ENCODE results near the gene ZNF91.
A peak's percentile ranks its signal among the peaks of the same experiment; 100 is the strongest.
"Not testable (repeated sequence)": the region's sequence is repeated elsewhere in the genome, so short reads cannot be mapped to it uniquely, and the experiment has no call there.

The ZNF91 gene

GRCh38 chr19:23395041-23395721, at the start of gene ZNF91:
TSS of gene ZNF91 (minus strand) at chr19:23395471. CDS start at chr19:23395354, 117 bp downstream.
- peak; percentile 96 for DNase-seq

GRCh38 chr19:23440791-23441190, 45.5 kb upstream of the ZNF91 start:
- DNase-seq, result no peak

GRCh38 chr19:23440207-23440606, 44.9 kb upstream of the ZNF91 start:
- DNase-seq, result no peak

- no peak for DNase-seq
Measured at GRCh38 chr19:23439623-23440022, 44.4 kb upstream of the ZNF91 start.

GRCh38 chr19:23437901-23438300, 42.6 kb upstream of the ZNF91 start:
- DNase-seq, result no peak

- DNase-seq, result no peak
Measured at GRCh38 chr19:23436944-23437343, 41.7 kb upstream of the ZNF91 start.

- DNase-seq, result no peak
Measured at GRCh38 chr19:23436318-23436717, 41.0 kb upstream of the ZNF91 start.

GRCh38 chr19:23420824-23421223, 25.6 kb upstream of the ZNF91 start:
- DNase-seq, result no peak

GRCh38 chr19:23419261-23419660, 24.0 kb upstream of the ZNF91 start:
- not testable (repeated sequence) for DNase-seq

- no peak for DNase-seq
Measured at GRCh38 chr19:23415561-23416191, 20.4 kb upstream of the ZNF91 start.

GRCh38 chr19:23415034-23415433, 19.8 kb upstream of the ZNF91 start:
- no peak for DNase-seq

- DNase-seq, result no peak
Measured at GRCh38 chr19:23410155-23410554, 14.9 kb upstream of the ZNF91 start.

GRCh38 chr19:23409392-23410048, 14.2 kb upstream of the ZNF91 start:
- DNase-seq, result no peak

- DNase-seq, result no peak
Measured at GRCh38 chr19:23407616-23408133, 12.4 kb upstream of the ZNF91 start.

GRCh38 chr19:23406721-23407120, 11.4 kb upstream of the ZNF91 start:
- DNase-seq, result no peak

- no peak for DNase-seq
Measured at GRCh38 chr19:23406091-23406490, 10.8 kb upstream of the ZNF91 start.

GRCh38 chr19:23404676-23405075, 9.4 kb upstream of the ZNF91 start:
- DNase-seq, result no peak

GRCh38 chr19:23403581-23404324, 8.5 kb upstream of the ZNF91 start:
- no peak for DNase-seq

- DNase-seq, result no peak
Measured at GRCh38 chr19:23403052-23403451, 7.8 kb upstream of the ZNF91 start.

- no peak for DNase-seq
Measured at GRCh38 chr19:23402388-23402787, 7.1 kb upstream of the ZNF91 start.

- no peak for DNase-seq
Measured at GRCh38 chr19:23401086-23401610, 5.9 kb upstream of the ZNF91 start.

- no peak for DNase-seq
Measured at GRCh38 chr19:23399443-23399842, 4.2 kb upstream of the ZNF91 start.

GRCh38 chr19:23395722-23396117, 449 bp upstream of the ZNF91 start:
- not testable (repeated sequence) for DNase-seq

All from kidney glomerular epithelial cell (primary cell).